LNCAP (cell line): Measurements from ENCODE around the gene ENPP1.

ENCODE experiments used
- CTCF ChIP-seq: fragments of 450-650 bp; IDR thresholded peaks from 2 replicates; pipeline ENCODE4 v1.5.1; 2017; ENCODE audit warnings: mild to moderate bottlenecking

The ENPP1 gene

GRCh38 chr6:131923356-131923755 is 115.5 kb downstream of the ENPP1 start:
- peak; percentile 90 for TF ChIP-seq CTCF

GRCh38 chr6:131924881-131925474 is 117.2 kb downstream of the ENPP1 start:
- TF ChIP-seq CTCF: peak; percentile 69

- TF ChIP-seq CTCF: no peak
Measured at GRCh38 chr6:131929264-131929663, 121.4 kb downstream of the ENPP1 start.

- no peak for TF ChIP-seq CTCF
Measured at GRCh38 chr6:131929976-131930375, 122.2 kb downstream of the ENPP1 start.

GRCh38 chr6:131931063-131931750 is 123.4 kb downstream of the ENPP1 start:
- no peak for TF ChIP-seq CTCF

GRCh38 chr6:131936156-131936555 is 128.3 kb downstream of the ENPP1 start:
- TF ChIP-seq CTCF: no peak

GRCh38 chr6:131937226-131937625 is 129.4 kb downstream of the ENPP1 start:
- no peak for TF ChIP-seq CTCF
